ENCODE data around the gene HOXC4.

HOXC4 gene

DNA sequence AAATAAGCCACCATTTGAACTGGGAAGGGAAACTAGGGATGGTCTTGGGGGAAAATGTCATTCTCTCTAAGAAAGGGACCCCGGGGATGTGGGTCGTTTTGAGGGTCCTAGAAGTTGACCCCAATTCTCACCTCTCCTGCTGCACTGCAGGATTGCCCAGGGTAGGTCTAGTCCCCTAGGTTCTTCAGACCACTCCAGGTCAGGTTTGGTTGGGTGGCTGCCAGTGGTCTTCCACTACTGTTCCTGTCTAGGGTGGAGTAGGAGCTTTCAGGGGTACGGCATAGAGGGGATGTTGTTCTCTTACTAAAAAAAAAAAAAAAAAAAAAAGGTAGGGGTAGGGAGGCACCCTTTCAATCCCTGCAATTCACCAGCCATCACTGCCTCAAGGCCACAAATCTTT, 37.6 kb upstream of the HOXC4 start:
- DNase-seq, result no peak

DNA sequence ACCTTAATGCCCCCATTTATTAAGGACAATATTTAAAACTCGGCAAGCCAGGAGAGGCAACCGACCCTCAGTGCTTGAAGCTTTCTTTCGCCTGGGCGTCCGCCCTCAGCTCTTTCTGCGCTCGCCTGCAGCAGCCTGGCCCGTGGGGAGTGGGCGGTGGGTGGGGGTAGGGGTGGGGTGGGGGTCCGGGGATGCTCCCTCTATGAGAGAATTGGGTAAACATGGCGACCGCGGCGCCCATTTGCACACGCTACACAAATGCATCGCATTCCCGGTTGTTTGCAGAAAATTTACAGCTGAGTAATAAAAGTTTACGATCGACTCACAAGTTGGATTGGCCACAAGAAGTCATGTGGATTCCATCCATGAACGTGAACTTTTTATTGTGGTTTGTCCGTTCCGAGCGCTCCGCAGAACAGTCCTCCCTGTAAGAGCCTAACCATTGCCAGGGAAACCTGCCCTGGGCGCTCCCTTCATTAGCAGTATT, 37.1 kb upstream of the HOXC4 start:
- peak; percentile 43 to 80 for DNase-seq

DNA sequence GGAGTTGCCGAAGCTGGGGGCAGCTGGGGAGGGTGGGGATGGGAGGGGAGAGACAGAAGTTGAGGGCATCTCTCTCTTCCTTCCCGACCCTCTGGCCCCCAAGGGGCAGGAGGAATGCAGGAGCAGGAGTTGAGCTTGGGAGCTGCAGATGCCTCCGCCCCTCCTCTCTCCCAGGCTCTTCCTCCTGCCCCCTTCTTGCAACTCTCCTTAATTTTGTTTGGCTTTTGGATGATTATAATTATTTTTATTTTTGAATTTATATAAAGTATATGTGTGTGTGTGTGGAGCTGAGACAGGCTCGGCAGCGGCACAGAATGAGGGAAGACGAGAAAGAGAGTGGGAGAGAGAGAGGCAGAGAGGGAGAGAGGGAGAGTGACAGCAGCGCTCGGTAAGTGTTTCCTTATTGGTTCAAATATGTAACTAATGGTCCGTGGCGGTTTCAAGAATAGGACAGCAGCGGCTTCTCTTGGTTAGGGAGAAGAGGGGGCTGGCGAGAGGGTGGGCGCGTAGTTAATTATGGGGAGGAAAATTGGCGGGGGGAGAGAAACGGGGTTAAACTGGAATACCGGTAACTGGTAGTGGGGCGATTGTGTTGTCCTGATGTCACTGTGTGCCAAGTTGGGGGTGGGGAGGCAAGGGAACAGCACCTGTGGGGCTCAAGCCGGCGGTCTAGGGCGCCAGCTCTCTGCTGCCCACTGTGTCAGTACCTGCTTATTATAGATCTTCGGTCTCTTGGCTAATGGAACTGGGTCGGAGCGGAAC, 36.4 kb upstream of the HOXC4 start:
- DNase-seq, result peak in 1 of 2 experiments; percentile 86

DNA sequence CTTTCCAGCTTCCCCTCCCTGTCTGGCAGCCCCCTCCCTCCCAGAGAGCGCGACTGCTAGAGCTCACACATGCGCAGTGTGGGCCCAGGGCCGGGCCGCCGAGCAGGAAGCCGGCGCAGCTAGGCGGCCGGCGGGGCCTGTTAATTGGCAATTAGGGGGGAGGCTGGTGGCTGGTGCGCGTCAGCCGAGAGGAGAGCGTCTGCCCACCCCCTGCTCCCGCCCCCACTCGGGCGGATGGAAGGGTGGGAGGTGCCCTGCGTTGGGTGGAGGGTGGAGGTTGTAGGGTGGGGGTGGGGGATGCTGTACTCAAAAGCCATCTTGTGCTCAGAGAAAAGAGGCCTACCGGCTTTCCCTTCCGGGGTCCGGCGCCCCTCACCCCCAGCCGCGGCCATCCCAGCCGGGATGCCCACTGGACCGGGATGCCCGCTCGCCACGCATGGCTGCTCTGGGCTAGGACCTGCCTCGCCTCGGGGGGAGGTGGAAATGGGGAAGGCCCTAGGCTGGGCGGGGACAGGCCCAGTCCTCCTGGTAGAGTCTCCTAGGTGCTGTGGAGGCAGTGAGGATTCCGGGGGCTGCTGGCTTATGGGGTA, 35.7 kb upstream of the HOXC4 start:
- DNase-seq, result peak; percentile 93 to 94

DNA sequence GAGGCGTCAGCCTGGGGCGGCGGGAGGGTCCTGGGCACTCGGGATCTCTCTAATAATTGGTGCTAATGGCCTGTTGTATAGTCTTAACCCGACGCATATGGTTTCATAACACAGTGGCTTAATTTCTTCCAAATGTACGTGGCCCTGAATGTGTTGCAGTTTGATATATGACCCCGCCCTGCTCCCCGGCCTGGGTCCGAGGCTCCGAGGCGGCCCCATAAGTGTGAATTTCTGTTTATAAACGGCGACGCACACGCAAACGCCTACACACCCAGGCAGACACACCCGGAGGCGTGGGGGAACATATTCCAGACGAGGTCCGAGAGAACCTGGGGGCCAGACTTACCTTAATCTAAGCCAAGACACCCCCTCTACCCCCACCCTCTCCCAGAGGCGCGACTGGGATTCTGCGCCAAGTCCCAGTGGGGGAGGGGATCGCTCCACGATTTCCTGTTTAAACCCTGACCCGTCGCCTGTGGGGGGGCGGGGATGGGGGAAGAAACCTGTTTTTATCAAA, 35.1 kb upstream of the HOXC4 start:
- DNase-seq, result peak; percentile 48 to 72

DNA sequence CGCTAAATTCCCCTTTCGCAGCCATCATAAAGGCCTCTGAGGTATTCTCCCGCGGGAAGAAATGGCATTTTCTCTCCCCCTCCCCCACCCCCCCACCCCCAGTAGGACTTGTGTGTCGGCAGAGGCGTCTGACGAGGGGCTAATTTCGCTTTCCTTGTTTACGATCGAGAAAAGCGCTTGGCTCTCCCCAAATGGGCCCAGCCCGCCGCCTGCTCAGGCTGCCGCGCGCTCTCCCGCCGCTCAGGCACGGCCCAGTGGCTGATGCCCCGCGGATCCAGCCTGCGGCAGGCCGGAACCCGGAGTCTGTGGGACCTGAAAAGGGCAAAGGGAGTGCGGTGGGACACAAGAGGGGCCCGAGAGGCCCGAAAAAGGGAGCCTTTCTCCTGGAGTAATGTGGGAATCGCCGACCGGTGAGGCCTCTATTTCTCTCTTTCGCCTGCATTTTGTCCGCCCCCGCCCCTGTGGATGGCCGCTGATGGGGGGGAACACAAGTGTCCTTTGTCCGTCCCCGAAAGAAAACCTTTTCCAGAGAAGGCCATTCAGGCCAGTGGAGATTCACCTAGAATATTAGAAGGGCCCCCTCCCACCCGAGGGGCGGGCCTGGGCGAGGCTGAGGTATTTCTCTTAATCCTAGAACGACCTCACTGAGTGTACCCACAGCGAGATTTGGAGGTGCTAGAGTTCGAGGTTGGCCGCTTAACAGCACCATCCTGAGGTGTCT, 34.4 kb upstream of the HOXC4 start:
- peak in 1 of 2 experiments; percentile 48 for DNase-seq

DNA sequence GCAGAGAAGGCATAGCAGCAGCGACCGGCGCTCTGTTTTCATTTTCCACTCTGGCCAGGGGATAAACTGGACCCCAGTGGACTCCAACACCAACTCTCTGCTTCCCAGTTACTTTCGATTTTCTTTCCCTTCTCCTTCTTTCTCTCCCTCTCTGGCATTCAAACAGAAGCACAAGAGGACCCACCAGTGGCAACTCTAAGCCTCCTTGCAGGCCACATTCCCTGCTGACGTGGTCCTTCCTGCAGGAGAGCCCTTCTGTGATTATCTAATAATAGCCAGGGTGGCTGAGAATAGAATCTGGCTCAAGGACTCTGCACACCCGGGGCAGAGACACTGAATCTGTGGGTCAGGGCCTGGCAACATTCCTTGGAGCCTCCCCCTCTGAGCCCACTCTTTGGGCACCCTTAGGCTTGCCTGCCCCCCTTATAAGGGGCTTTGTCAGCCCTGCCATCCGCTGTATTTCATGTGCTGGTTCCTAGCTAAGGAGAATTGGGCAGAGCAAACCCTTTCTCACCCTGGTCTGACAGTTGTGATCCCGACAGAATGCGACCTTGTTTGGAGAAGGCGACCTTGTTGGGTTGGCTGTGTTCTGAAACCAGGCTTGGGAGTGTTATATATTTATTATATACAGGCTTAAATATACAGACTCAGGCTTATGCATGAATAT, 33.6 kb upstream of the HOXC4 start:
- peak in 1 of 2 experiments; percentile 48 for DNase-seq

DNA sequence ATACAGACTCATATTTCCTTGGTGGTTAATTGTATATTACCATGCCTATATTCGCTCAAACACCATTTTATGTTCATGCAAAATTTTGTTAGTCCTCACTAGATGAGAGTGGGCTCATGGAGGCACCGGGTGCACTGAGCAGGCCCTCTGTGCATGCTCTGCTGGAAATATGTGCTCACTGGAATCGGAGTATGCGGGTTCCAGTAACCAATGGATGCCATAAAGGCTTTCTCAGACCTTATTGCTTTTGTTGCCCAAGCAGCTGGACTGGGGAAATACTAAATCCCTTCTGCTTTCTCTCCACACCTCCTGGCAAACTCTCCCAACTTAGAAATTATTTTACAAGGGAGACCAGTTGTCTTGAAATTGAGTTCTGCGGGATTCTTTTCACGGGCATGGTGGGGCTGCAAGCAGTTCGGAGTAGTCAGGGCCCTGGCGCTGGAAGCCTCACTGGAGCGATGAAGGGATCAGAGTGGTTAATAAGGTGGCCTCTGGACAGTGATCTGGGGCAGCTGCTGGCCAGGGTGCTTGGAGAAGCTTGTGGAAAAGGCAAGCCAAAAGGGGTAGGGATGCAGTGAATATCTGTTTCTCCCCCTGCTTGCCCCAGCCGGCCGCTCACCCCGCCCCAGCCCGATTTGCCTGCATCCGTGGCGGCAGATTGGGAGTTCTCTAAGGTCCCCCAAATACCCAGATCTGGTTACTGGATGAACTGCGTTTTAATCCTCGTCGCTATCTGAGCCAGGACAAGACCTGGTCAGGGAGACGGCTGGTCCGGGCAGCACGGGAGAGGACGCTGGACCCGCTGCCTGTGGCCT, 32.8 kb upstream of the HOXC4 start:
- no peak for DNase-seq

DNA sequence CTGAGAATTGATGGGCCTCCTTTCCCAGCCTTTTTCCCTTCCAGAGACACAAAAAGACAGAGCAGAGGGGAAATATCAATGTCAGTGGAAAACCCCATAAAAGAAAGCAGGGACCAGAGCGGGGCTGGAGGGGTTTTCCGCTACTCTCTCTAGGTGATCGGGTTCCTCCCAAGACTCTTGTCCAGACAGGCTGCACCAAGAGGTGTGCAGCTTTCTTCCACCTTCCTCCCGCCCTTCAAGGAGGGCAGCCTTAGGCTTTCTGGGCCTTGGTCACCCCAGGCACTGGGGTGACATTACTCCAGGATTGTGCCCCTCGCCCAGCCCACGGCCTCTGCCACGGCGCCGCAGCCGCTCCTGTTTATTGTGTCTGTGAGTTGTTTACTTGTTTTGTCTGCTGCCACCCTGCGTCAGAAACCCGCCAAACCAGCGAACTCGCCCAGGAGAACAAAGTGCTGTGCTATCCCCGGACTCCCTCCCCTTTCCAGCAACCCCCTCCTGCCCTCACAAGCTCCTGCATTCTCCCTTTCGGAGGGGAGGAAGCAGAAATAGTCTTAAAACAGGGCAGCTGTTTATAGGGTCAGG, 32.1 kb upstream of the HOXC4 start:
- DNase-seq, result peak in 1 of 2 experiments; percentile 37

DNA sequence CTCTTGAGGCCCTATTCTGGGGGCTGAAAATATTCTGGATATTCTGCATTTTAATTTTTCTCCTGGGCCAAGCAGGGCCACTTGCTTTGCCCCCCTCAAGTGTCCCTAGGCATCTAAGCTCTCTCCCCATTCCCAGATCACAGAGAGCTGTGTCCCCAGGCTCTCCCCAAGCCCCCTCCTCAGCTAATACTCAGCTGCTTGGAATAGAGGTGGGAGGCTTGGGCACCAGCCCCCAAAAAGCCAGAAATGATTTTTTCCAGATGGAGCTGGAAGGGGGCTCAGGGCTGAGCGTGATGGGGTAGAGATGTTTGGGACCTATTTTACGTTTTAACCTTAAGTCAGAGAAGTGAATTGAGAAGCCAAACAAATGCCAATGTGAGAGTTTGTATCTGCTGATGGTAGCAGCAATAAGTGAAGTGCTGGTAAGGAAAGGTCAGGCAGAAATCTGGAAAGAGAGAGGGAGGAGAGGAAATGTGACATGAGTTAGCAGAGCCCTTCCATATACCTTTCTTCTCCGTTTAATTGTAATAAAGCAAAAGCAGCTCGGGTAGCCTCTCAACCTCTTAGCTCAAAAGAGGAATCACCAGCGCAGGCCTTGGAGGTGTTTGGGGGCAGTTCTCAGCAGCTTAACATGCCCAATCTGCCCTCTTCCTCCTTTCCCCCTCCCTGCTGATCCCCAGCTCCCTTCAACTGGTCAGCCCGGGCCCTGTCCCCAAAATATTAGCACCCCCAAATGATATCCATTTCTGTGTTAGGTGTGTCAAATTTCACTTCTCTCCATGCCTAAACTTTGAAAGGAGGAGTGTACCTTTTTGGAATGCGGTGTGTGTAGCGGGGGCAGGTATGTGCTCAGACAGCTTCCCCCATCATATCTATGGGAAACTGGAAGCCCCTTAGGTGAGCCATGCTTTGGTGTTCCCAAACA, 30.4 kb upstream of the HOXC4 start:
- no peak for DNase-seq

DNA sequence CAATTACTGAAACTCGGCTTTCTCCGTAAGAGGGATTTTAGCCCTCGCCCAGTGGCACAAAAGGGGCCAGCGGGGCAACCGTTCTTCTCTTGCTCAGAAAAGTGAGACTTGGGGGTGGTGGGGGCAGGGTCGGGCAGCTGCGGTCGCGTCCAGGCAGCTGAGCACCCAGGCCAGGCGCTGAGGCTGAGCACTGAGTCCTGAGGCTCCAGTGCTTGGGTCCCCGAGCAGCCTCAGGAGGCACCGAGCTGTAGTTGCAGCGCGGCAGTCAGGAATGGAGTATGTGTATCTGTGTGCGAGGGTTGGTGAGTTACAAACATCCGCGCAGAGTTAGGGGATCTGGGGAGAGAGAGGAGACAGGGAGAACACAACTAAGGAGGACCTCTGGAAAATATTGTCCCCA, 29.5 kb upstream of the HOXC4 start:
- DNase-seq, result no peak

DNA sequence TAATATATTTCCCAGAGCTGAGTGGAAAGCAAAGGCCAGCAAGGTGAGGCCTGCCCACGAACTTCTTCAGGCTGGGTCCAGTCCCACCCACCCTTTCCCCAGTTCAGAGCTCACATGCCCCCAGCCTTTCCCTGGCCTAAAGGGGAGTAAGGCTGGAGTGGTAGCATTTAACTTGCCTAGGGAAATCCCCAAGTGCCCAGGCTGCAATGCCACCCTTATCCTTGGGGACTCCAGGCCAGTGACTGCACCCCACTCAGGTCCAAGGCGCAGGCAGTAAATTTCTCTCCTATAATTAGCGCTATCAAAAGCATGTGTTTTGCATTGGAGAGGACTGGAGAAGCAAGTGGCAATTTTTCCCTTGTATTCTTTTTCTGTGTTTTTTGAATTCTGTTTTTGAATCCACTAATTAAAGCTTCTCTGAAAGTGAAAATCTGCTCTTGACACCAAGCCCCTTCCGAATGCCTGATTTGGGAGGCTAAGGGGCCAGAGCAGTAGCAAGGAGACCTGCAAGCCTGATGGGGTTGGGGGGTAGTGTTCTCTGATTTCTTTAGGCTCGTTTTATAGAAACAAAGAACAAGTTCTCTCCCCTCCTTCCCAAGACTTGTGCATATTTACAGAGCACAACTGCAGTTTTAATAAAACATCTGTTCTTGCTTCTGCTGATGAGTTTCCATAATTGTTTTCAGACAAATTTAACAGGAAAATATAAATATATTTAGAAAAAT, 28.9 kb upstream of the HOXC4 start:
- no peak for DNase-seq

DNA sequence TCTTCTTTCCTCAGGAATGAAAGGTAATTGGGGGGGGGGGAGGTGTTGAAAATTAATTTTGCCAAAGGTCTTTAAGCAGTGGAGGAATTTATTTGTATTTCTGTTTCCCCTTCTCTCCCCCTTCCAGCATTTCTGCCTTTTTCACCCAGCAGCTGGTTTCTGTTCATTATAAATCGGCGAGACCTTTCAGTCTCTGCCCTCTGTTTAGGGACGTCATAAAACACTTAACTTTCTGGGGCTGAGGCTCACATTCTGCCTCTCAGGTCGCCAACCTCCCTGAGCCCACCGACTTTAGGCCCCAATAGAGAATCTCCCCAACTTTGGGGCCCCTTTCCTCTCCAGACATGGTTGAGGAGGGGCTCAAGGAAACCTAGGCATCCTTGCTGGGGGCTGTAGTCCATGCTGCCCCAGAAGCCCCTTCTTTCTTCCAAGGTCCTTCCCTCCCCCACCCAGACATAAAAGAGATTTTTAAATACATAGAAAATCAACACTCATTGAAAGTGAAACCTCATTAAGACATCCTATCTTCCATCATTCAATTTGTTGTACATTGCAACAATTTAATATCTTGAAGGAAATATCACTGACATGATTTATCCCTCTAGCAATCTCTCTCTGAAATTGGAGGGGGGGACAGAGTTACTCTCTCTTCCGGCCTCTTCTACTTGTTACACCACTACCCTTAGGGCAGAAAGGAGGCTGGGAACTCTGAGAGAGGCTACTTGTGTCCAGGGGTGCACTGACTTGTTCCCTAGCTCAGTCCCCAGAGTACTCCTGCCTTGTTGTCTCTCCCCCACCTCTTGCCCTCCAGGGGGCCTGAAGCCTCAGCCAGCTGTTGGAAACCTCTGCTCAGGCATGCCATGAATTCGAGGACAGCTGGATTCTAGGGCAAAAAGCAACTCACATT, 27.9 kb upstream of the HOXC4 start:
- DNase-seq, result no peak

DNA sequence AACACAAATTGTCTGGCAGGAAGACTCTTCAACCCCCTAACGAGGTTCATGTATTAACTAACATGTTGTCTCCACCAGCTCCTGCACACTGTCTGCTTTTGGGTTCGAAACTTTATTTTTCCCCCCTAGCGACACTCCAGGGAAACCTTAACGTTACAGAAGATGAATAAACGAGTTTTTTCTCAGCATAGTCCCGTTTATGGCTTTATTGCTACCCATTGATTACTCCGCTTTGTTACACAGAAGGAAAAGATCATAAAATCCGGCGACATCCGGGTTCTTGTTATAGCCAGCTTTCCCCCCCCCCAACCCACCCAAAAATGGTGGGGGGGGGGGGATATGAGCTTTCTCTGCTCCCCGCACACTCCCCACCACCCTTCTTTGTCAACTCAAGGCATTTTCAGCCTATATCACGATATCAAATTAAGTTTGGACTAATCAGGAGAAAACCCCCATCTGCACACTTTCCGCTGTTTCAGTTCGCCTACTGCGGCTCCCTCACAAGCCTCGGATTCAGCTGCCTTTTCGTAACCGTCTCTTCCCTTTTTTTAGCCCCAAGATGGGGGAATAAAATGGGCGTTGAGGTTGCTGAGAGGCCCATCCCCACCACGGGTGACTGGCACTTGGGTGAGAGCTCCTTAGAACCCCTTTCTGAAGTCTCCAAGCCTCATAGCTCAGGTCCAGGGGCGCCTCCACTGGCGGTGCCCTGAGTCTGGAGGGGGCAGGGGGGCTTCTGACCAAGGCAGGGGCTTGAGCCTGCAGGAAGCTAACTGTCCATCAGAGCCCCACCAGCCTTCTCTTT, 26.8 kb upstream of the HOXC4 start:
- DNase-seq, result no peak

DNA sequence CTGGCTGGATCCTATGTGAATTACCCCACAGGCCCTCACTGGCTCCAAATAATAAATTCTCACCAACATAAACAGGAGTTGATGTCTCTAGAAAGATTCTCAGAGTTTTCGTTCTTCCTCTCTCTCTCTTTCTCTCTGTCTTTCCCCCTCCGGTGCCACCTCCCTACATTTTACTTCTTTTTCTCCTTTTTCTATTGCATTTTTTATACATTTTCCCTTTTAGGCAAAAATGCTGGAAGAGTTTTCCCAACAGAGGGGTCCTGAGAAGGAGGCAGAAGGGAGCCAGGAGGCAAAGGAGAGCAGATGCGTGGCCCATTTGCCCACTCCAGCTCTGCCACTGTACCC, 26.2 kb upstream of the HOXC4 start:
- no peak for DNase-seq

DNA sequence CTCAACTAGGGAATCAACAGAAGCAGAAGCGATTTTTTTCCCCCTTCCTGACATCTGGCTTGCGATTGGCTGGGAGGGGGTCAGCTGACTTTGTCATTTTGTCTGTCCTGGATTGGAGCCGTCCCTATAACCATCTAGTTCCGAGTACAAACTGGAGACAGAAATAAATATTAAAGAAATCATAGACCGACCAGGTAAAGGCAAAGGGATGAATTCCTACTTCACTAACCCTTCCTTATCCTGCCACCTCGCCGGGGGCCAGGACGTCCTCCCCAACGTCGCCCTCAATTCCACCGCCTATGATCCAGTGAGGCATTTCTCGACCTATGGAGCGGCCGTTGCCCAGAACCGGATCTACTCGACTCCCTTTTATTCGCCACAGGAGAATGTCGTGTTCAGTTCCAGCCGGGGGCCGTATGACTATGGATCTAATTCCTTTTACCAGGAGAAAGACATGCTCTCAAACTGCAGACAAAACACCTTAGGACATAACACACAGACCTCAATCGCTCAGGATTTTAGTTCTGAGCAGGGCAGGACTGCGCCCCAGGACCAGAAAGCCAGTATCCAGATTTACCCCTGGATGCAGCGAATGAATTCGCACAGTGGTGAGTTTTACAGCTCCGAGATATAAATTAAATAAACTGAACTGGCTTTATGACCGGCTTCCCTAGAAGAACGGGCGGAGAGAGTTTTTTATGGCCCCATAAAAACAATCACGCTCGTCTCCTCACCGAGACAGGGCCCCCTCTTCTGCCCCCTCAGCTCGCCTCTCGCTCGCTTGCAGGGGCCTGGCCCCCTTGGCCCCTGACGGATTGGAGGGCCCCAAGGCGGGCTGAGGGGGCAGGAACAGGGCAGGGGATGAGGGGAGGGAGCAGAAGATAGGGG, 25.1 kb upstream of the HOXC4 start, which contains the start of gene HOXC6:
HOXC6 (plus strand) TSS at position 127 of the 888 bp plus-strand sequence; CDS start at position 209, 82 bp downstream.
- DNase-seq, result no peak

Data from SW 1271 (cell line).